Hepatocyte (in vitro differentiated cells): ENCODE data around the gene COMP. TPM values are rescaled to one million over a fixed set of nuclear protein-coding genes. Genes with fewer than 3 reads are reported as not detected.

Source experiments
- DNase-seq: peaks from one replicate; pipeline ENCODE4 v3.0.0-alpha.2; 2016; ENCODE audit warnings: low spot score
- H2AFZ ChIP-seq: fragments of 200-600 bp; sonication (generic); 2 replicates; pipeline ENCODE4 v1.6.0; 2016; ENCODE audit warnings: antibody characterized with exemption, mild to moderate bottlenecking
- H3K27ac ChIP-seq: fragments of 200-600 bp; sonication (generic); 2 replicates; pipeline ENCODE4 v1.5.1; 2016; ENCODE audit warnings: mild to moderate bottlenecking
- H3K27me3 ChIP-seq: fragments of 200-600 bp; sonication (generic); 2 replicates; pipeline ENCODE4 v1.6.1; 2016
- H3K36me3 ChIP-seq: fragments of 200-600 bp; sonication (generic); replicated peaks from 2 replicates; pipeline ENCODE4 v1.5.1; 2016; ENCODE audit warnings: low read depth; ENCODE audit not compliant: insufficient read depth
- H3K4me1 ChIP-seq: fragments of 200-600 bp; sonication (generic); 2 replicates; pipeline ENCODE4 v1.5.1; 2016; ENCODE audit warnings: mild to moderate bottlenecking, moderate library complexity; ENCODE audit not compliant: insufficient read depth
- H3K4me2 ChIP-seq: fragments of 200-600 bp; sonication (generic); 2 replicates; pipeline ENCODE4 v1.6.0; 2016
- H3K4me3 ChIP-seq: fragments of 200-600 bp; sonication (generic); 2 replicates; pipeline ENCODE4 v1.5.1; 2016; ENCODE audit warnings: mild to moderate bottlenecking
- H3K79me2 ChIP-seq: fragments of 200-600 bp; sonication (generic); 2 replicates; pipeline ENCODE4 v1.6.0; 2017; ENCODE audit warnings: mild to moderate bottlenecking
- H3K9me2 ChIP-seq: fragments of 200-600 bp; sonication (generic); replicated peaks from 2 replicates; pipeline ENCODE4 v1.6.0; 2017; ENCODE audit warnings: mild to moderate bottlenecking; ENCODE audit not compliant: insufficient read depth
- H3K9me3 ChIP-seq: fragments of 200-600 bp; sonication (generic); 2 replicates; pipeline ENCODE4 v1.5.1; 2016; ENCODE audit warnings: low read depth, mild to moderate bottlenecking
- H4K20me1 ChIP-seq: fragments of 200-600 bp; sonication (generic); 2 replicates; pipeline ENCODE4 v1.6.0; 2016; ENCODE audit warnings: mild to moderate bottlenecking; ENCODE audit not compliant: insufficient read depth, poor library complexity, severe bottlenecking
- EZH2 ChIP-seq: fragments of 200-600 bp; sonication (generic); IDR thresholded peaks from 2 replicates; pipeline ENCODE4 v1.6.1; 2016; ENCODE audit warnings: antibody characterized with exemption, mild to moderate bottlenecking, borderline replicate concordance
- EZH2phosphoT487 ChIP-seq: fragments of 200-600 bp; sonication (generic); IDR thresholded peaks from one replicate; pipeline ENCODE4 v1.6.1; 2018; ENCODE audit warnings: antibody characterized with exemption, mild to moderate bottlenecking, low read depth, moderate library complexity; ENCODE audit not compliant: unreplicated experiment, severe bottlenecking
- WGBS: methylation state at CpG from one replicate; pipeline ENCODE4 v1.1.6; 2016; ENCODE audit warnings: low lambda C conversion rate; ENCODE audit errors: missing lambda C conversion rate; 5-methylcytosine and 5-hydroxymethylcytosine counted together
- polyA plus RNA-seq: library from polyadenylated mRNA; unstranded; fragments of >200 nt; fragmentation: Nextera tagmentation; extraction: Ambion mirVana; gene quantifications from 2 replicates; pipeline ENCODE4 v1.2.1, GENCODE V29; 2016
- total RNA-seq: library from RNA; depleted of rRNA; stranded (reverse); fragments of >200 nt; gene quantifications from 2 replicates; pipeline ENCODE4 v1.2.3, GENCODE V29; 2014
- TF ChIP-seq, protein P1 (sequence below): fragments of 200-600 bp; sonication (generic); IDR thresholded peaks from 2 replicates; pipeline ENCODE4 v1.5.1; 2016; ENCODE audit warnings: antibody characterized with exemption, mild to moderate bottlenecking; ENCODE audit not compliant: poor library complexity

Gene COMP
- total and polyA plus RNA-seq, 2 experiments from 2014 or later, result 2.8 to 16.3 TPM

DNA sequence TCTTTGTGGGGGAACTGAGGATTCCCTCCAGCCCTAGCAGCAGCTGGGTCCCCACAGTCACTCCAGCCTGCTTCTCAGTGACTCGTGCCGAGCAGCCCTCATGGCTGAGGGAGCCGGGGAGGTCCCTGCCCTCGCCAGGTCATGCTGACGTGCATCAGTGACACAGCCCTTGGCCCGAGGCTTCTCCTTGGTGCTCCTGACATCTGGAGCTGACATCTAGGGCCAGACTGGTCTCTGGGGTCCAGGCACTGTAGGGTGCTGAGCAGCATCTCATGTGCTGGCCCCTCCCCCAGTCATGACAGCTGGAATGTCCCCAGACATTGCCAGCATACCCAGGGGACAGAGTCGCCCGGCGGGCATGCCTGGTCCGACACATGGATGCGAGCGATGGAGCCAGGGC lies 14.4 kb downstream of the COMP start:
- Histone ChIP-seq H3K27ac (no peak overlapping the region), H3K4me3 (no peak overlapping the region), H2AFZ (no peak overlapping the region), H3K9me3 (no peaks in the 10 kb centered on the region), H3K9me2 (no peaks in the 10 kb centered on the region), H3K36me3 (no peaks in the 10 kb centered on the region), H4K20me1 (no peaks in the 10 kb centered on the region), H3K79me2 (no peaks in the 10 kb centered on the region), H3K27me3 (peaks cover 11% of the 10 kb centered on the region), H3K4me1 (peaks cover 2% of the 10 kb centered on the region), H3K4me2 (peak overlapping the region; percentile 71)
- 71% methylated on average over 7 of the region's 12 CpGs for WGBS
- no peak for DNase-seq
- TF ChIP-seq, protein P1, sequence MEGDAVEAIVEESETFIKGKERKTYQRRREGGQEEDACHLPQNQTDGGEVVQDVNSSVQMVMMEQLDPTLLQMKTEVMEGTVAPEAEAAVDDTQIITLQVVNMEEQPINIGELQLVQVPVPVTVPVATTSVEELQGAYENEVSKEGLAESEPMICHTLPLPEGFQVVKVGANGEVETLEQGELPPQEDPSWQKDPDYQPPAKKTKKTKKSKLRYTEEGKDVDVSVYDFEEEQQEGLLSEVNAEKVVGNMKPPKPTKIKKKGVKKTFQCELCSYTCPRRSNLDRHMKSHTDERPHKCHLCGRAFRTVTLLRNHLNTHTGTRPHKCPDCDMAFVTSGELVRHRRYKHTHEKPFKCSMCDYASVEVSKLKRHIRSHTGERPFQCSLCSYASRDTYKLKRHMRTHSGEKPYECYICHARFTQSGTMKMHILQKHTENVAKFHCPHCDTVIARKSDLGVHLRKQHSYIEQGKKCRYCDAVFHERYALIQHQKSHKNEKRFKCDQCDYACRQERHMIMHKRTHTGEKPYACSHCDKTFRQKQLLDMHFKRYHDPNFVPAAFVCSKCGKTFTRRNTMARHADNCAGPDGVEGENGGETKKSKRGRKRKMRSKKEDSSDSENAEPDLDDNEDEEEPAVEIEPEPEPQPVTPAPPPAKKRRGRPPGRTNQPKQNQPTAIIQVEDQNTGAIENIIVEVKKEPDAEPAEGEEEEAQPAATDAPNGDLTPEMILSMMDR, result no peak
- TF ChIP-seq EZH2 (no peak), EZH2phosphoT487 (no peak)

DNA sequence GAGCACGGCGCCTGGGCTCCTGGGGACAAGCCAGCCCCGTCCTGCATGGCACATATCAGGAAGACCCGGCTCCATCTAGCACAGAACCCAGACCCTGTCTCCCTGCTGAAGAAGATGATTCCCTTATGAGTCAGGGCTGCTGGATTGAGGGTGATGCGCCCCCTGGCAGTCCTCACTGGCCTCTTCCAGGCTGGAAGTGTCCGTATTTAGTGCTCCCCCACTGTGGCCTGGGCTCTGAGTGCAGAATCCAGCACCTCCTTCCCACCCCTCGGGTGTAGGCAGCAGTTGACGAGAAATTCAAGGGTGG lies 14.9 kb downstream of the COMP start:
- Histone ChIP-seq H3K9me2 (no peaks in the 10 kb centered on the region), H3K27me3 (peaks cover 11% of the 10 kb centered on the region), H3K4me2 (no peak overlapping the region), H3K27ac (no peak overlapping the region), H3K9me3 (no peaks in the 10 kb centered on the region), H3K4me1 (peaks cover 2% of the 10 kb centered on the region), H4K20me1 (no peaks in the 10 kb centered on the region), H3K36me3 (no peaks in the 10 kb centered on the region), H3K79me2 (no peaks in the 10 kb centered on the region), H2AFZ (no peak overlapping the region), H3K4me3 (no peak overlapping the region)
- 66% methylated on average over 8 of the region's 8 CpGs for WGBS
- DNase-seq, result no peak
- no peak for TF ChIP-seq EZH2phosphoT487
- TF ChIP-seq, protein P1, result peak; percentile 27

DNA sequence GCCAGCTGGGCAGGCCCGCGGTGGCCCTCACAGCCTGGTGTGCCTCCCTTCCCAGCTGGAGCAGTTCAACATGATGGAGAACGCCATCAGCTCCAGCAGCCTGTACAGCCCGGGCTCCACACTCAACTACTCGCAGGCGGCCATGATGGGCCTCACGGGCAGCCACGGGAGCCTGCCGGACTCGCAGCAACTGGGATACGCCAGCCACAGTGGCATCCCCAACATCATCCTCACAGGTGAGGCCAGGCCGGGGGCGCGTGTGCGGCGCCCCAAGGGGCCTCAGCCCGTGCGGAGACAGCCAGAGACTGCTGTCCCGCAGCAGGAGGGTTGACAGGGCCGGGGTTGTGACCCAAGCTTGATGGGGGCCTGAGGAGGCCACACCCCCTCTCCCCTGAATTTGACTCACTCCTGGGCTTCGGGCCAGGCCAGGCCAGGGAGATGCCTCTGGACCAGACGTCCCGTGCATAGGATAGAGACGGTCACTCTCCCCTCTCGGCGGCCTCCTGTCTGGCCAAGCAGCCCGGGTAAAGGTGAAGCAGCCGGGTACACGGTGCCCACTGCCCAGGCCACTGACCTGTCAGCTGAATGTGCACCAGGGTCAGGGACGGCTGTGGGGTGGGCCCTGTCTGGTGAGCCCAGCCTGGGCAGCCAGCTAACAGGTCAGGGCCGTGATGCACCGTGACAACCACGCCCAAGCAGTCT lies 15.4 kb downstream of the COMP start:
- Histone ChIP-seq H4K20me1 (no peaks in the 10 kb centered on the region), H2AFZ (no peak overlapping the region), H3K9me3 (no peaks in the 10 kb centered on the region), H3K27me3 (peaks cover 11% of the 10 kb centered on the region), H3K4me2 (no peak overlapping the region), H3K9me2 (no peaks in the 10 kb centered on the region), H3K4me3 (no peak overlapping the region), H3K27ac (no peak overlapping the region), H3K4me1 (peaks cover 2% of the 10 kb centered on the region), H3K79me2 (no peaks in the 10 kb centered on the region), H3K36me3 (no peaks in the 10 kb centered on the region)
- WGBS, result 91% methylated on average over 33 of the region's 33 CpGs
- DNase-seq, result no peak
- TF ChIP-seq, protein P1, result no peak
- TF ChIP-seq EZH2 (no peak), EZH2phosphoT487 (no peak)
